Endodermal cell (in vitro differentiated cells): ENCODE data around the gene CACNA2D1. TPM values are rescaled to one million over a fixed set of nuclear protein-coding genes. Genes with fewer than 3 reads are reported as not detected.

ENCODE experiments used
- DNase-seq: peaks from one replicate; pipeline ENCODE4 v3.0.0-alpha.2; 2017
- H3K27ac ChIP-seq: 2 replicates; pipeline ENCODE4 v1.5.1; 2013; ENCODE audit warnings: mild to moderate bottlenecking, low read depth, low read length, moderate library complexity
- H3K27me3 ChIP-seq: 2 replicates; pipeline ENCODE4 v1.6.1; 2013; ENCODE audit warnings: mild to moderate bottlenecking, low read length, moderate library complexity; ENCODE audit not compliant: insufficient read depth, control insufficient read depth, poor library complexity, severe bottlenecking
- H3K36me3 ChIP-seq: 2 replicates; pipeline ENCODE4 v1.7.0; 2013; ENCODE audit warnings: mild to moderate bottlenecking, low read length, moderate library complexity; ENCODE audit not compliant: control insufficient read depth, insufficient read depth
- H3K4me1 ChIP-seq: one replicate; pipeline ENCODE4 v1.7.0; 2013; ENCODE audit warnings: low read length; ENCODE audit not compliant: control insufficient read depth, insufficient read depth
- H3K4me3 ChIP-seq: 2 replicates; pipeline ENCODE4 v1.5.1; 2013; ENCODE audit warnings: mild to moderate bottlenecking, low read length, moderate library complexity
- H3K9ac ChIP-seq: 2 replicates; pipeline ENCODE4 v1.6.1; 2013; ENCODE audit warnings: mild to moderate bottlenecking, low read length, moderate library complexity; ENCODE audit not compliant: poor library complexity, severe bottlenecking; ENCODE audit errors: extremely low read depth
- H3K9me3 ChIP-seq: 2 replicates; pipeline ENCODE4 v1.6.1; 2013; ENCODE audit warnings: mild to moderate bottlenecking, low read length, moderate library complexity; ENCODE audit not compliant: control insufficient read depth
- H3K27ac Mint-ChIP-seq: 2 replicates; pipeline ENCODE4 v1.8.0; 2020; ENCODE audit warnings: mixed read lengths
- H3K27me3 Mint-ChIP-seq: 2 replicates; pipeline ENCODE4 v1.8.0; 2021; ENCODE audit warnings: mild to moderate bottlenecking, mixed read lengths; ENCODE audit not compliant: insufficient read depth
- H3K36me3 Mint-ChIP-seq: 2 replicates; pipeline ENCODE4 v1.8.0; 2020; ENCODE audit warnings: low read depth, mixed read lengths
- H3K4me1 Mint-ChIP-seq: 2 replicates; pipeline ENCODE4 v1.8.0; 2020; ENCODE audit warnings: mixed read lengths
- H3K4me3 Mint-ChIP-seq: 2 replicates; pipeline ENCODE4 v1.8.0; 2020; ENCODE audit warnings: mild to moderate bottlenecking, moderate library complexity, mixed read lengths
- H3K9me3 Mint-ChIP-seq: 2 replicates; pipeline ENCODE4 v1.8.0; 2020; ENCODE audit warnings: mild to moderate bottlenecking, mixed read lengths
- CTCF ChIP-seq: fragments of 200-600 bp; sonication (generic); conservative IDR thresholded peaks from 2 replicates; pipeline ENCODE4 v1.5.0; 2021; ENCODE audit warnings: antibody characterized with exemption, mild to moderate bottlenecking
- WGBS, 2 experiments: methylation state at CpG; one replicate each; pipeline versions ENCODE4 v1.1.5 to v1.1.7; 2013; ENCODE audit warnings: missing lambda C conversion rate in 2 of 2, mixed read lengths in 1 of 2; ENCODE audit not compliant: insufficient coverage in 1 of 2, insufficient read length in 1 of 2; 5-methylcytosine and 5-hydroxymethylcytosine counted together
- total RNA-seq, 2 donors: library from RNA; stranded (reverse); fragmentation: NEBNext Ultra II Directional in 1 of 2; extraction: Animal tissue kit (Norgen Biotek cat#: 25700) in 1 of 2; gene quantifications; 2 replicates in 1 of 2; 3 replicates in 1 of 2; pipeline ENCODE4 v1.2.1, GENCODE V29; 2021

CACNA2D1 gene
- total RNA-seq, 2 donors from 2014 or later: 16.9 to 26.8 TPM

GRCh38 chr7:81986723-81987470 is 456.7 kb downstream of the CACNA2D1 start:
- 100% methylated on average over 3 of the region's 3 CpGs; no CpG with 5 or more reads in 1 of the 2 experiments for WGBS, 2 experiments

GRCh38 chr7:81983406-81983805 is 460.2 kb downstream of the CACNA2D1 start:
- peaks cover 6% of the 10 kb centered on the region for H3K36me3 Mint-ChIP-seq
- no peak overlapping the region for H3K4me3 ChIP-seq
- no peak overlapping the region for H3K27ac Mint-ChIP-seq
- H3K9me3 ChIP-seq: no peaks in the 10 kb centered on the region
- TF ChIP-seq CTCF: no peak
- H3K4me1 ChIP-seq: no peaks in the 10 kb centered on the region
- H3K27ac ChIP-seq: no peak overlapping the region
- no peaks in the 10 kb centered on the region for H3K36me3 ChIP-seq
- H3K27me3 ChIP-seq: no peaks in the 10 kb centered on the region
- 93% methylated on average over 3 of the region's 3 CpGs; no CpG with 5 or more reads in 1 of the 2 experiments for WGBS, 2 experiments
- H3K4me1 Mint-ChIP-seq: no peaks in the 10 kb centered on the region
- DNase-seq: no peak
- no peaks in the 10 kb centered on the region for H3K27me3 Mint-ChIP-seq
- no peaks in the 10 kb centered on the region for H3K9me3 Mint-ChIP-seq
- H3K9ac ChIP-seq: no peak overlapping the region
- no peak overlapping the region for H3K4me3 Mint-ChIP-seq

More at GRCh38 chr7:81986723-81987470, 456.7 kb downstream of the CACNA2D1 start:
- Mint-ChIP-seq H3K27me3 (no peaks in the 10 kb centered on the region), H3K4me1 (no peaks in the 10 kb centered on the region), H3K27ac (no peak overlapping the region), H3K9me3 (no peaks in the 10 kb centered on the region), H3K4me3 (no peak overlapping the region), H3K36me3 (peaks cover 5% of the 10 kb centered on the region)
- H3K27me3 ChIP-seq: no peaks in the 10 kb centered on the region
- no peaks in the 10 kb centered on the region for H3K4me1 ChIP-seq
- DNase-seq: no peak
- H3K9ac ChIP-seq: no peak overlapping the region
- H3K36me3 ChIP-seq: no peaks in the 10 kb centered on the region
- no peak overlapping the region for H3K27ac ChIP-seq
- TF ChIP-seq CTCF: no peak
- no peak overlapping the region for H3K4me3 ChIP-seq
- H3K9me3 ChIP-seq: no peaks in the 10 kb centered on the region

- Histone ChIP-seq H3K27ac (no peak overlapping the region), H3K4me3 (no peak overlapping the region), H3K27me3 (no peaks in the 10 kb centered on the region), H3K4me1 (no peaks in the 10 kb centered on the region), H3K9ac (no peak overlapping the region), H3K36me3 (no peaks in the 10 kb centered on the region), H3K9me3 (no peaks in the 10 kb centered on the region)
- Mint-ChIP-seq H3K4me1 (peaks cover 4% of the 10 kb centered on the region), H3K36me3 (peaks cover under 1% of the 10 kb centered on the region), H3K4me3 (no peak overlapping the region), H3K9me3 (no peaks in the 10 kb centered on the region), H3K27me3 (no peaks in the 10 kb centered on the region), H3K27ac (no peak overlapping the region)
- 95% methylated on average over 2 of the region's 2 CpGs; no CpG with 5 or more reads in 1 of the 2 experiments for WGBS, 2 experiments
- DNase-seq: no peak
- TF ChIP-seq CTCF: no peak
Observed at GRCh38 chr7:81973117-81973516, 470.5 kb downstream of the CACNA2D1 start.
